ENCODE data around the gene TMEM125.
A peak's percentile ranks its signal among the peaks of the same experiment; 100 is the strongest.

The TMEM125 gene

DNA sequence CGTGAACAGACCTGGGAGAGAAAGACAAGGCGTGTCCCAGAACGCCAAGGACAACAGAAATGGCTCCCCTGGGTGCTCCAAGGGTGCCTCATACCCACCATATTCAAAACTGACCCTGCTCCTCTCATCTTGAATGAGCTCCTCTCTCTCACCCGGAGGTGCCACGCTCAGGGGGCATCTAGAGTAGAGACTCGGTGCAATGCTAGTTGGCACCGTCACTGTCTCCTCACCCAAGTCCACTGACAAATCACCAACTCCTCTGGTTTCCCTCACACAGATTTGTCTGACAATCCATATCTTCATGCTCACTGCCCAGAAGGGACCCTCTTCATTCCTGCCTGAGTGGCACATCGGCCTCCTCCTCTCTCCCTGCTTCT lies 5.0 kb downstream of the TMEM125 start:
- DNase-seq = no peak

DNA sequence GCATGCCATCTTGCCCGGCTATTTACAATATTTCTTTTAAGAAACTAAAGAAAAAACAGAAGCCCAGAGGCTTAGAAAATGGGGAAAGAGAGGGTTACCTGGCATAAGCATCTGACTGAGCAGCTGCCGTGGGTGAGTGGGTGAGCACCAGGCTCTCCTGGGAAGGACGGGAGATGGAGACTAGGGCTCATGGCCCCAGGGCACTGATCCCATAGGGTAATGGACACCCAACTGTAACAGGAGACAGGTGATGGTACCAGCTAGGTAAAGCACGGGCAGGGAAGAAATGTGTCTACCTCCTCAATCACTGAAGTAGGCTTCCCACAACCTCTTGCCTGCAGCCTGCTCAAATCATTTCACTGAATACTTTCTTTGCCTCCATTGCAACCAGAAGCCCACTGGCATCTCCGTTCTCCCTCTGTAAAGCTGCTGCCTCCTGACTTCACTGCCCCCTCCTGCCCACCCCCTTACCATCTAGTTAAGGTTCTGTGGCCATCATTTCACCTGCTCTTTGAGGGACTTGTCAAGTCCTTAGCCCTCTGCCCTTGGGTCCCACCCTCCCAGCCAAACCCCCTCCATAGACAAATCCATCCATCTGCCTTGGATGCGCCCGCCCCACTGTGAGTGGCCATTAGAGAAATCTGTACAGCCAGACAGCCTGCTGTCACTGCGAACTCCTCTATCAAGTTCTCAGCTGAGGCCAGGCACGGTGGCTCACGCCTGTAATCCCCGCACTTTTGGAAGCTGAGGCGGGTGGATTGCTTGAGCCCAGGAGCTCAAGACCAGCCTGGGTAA lies 6.2 kb downstream of the TMEM125 start:
- DNase-seq = no peak

DNA sequence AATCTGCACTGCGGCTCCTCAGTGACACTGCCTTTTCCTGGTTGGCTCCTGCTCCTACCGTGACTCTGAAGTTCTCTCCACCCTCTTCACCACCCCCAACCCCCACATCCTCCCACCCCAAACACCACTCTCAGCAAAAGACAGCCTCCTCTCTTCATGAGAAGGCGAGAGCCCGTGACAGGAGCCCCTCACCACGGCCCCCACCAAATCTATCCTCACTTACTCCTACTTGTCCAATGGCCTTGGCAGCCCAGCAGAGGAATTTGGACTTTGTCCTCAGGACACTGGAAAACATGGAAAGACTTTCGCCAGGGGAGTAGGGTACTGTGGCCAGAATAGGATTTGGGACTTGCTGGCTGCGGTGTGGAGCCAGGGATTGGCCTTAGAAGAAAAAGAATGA lies 6.9 kb downstream of the TMEM125 start:
- DNase-seq = no peak

DNA sequence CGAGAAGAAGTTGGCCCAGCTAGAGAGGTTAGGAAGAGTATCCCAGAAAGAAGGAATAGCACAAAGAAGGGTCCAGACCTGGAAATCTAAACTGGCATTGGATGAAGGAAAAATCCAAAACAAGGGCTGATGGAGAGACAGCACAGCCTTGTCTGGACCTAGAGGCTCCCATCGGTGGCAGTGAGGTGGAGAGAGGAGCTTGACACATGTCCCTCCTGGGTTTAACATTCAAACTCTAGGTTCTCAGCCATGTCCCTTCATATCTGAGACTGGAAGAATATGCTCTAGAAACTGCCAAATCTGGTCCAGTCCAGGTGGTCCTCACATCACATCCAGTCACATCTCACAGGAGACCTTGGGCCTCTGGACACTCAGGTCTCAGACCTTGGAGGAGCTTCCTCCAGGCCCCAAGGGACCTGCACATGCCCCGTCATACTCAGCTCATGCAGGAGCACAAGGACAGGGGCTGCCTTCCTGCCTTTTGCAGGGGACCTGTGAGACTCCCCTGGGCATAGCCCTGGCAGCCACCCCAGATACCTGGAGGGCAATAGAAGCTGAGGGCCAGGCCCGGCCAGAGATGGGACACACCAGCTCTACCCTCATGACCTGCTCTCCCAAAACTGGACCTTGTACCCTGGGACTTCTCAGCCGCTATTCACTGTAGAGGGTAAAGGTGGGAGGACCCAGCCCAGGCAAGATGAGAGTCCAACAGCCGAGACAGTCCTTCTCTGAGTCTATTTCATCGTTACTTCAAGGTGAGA lies 7.5 kb downstream of the TMEM125 start:
- no peak for DNase-seq

DNA sequence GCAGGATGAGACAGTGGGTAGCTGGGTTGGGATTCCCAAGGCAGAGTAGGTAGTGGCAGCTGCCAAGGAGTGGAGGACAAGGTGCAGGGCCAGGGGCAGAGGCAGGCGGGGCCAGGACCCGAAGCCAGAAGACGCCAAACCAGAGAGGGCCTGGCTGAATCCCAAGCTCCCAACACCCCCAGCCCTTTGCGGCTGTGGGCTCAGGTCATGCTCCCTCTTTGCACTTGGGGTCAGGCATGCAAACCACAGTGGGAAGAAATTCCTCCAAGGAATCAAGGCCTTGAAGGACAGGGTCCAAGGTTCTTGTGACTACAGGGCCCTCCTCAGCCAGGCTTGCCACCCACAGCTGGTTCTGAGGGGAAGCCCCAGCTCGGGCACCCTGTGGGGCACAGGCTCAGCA lies 9.4 kb downstream of the TMEM125 start:
- no peak for DNase-seq

DNA sequence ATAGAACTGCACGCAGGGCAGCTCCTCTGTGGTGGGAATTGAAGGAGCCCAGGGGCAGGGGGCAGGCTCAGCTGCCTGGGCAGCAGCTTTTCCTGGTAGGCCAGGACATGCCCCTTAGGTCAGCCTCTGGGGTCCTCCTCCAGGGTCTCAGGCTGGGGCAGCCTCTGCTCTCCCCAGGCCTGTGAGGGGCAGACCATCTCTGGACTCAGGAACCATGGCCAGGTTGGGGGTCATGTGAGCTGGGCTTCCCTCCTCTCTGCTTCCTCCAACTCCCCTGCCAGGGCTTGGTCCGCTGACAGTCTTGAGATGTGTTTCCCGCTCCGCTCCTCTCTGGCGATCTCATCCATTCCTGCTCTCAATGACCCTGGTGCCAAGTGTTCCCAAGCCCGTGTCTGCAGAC lies 9.9 kb downstream of the TMEM125 start:
- DNase-seq = no peak

DNA sequence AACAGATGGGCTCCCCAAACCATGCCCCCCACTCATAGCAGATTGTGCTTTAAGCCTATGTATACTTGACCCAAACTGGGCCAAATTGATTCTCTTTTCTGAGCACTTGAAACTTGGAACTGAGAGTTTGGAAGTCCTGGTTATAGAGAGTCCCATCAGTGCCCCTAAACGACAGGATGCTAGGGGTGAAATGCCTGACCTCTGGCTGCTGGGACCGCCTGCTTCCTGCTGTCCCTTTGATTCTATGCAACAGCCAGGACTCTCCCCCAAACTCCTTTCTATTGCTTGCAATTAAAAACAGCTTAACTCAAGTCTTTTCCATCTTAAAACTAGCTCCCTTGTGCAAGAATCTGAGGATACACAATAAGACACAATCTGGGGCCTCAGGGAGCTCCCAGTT lies 10.9 kb downstream of the TMEM125 start:
- DNase-seq = no peak

DNA sequence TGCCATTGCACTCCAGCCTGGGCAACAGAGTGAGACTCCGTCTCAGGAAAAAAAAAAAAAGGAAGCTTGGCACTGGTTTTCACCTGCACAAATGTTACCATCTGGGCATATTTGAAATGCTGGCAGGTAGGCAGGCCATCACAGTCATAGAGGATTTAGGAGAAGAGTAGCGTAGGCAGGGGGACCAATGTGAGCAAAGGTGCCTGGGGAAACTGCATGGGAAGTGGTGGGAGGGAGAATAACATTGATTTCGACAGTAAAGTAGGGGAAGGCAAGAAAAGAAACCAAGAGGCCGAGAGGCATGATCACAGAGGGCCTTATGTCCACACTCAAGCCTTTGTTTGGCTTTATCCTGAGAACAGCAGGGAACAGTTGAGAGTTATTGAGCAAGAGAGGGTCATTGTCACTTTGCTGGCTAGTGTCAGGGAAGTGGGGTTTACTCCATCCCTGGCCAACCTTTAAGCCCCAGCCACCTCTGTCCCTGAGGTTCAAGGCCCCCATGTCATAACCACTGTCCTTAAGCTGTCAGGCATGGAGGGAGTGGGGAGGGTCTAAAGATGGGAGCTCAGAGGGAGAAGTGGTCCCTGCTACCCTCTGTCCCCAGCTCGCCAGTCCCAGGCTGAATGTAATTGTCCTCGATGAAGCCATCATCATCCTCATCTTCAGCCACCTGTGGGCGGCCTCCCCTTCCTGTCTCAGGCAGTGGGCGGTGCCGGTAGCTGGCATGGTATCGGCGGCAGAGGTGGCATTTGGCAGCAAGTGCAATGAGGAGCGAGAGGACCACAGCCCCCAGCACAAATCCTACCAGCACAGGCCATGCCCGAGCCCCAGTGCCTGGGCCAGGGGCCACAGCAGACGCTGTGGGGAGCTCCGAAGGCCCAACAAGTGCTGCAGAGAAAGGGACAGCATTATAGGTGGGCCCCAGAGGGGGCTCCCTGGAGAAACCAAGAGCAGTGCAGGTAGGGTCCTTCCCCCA lies 12.7 kb downstream of the TMEM125 start:
- no peak for DNase-seq

DNA sequence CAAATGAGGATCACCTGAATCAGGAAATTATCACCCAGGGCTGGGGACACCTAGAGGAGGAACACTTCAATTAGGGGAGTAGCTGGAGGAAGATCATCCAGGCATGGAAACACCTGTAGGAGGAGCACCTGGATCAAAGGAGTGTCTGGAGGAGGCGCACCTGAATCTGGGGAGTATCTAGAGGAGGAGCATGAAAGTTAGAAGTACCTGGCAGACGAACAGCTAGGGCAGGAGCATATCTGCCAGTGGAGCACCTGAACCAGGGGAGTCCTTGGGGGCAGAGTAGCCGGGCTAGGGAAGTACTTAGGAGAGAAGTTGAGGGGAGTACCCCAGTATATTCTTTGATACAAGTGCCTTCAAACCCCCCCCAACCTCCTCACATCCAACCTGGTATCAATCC lies 14.3 kb downstream of the TMEM125 start:
- peak; percentile 40 for DNase-seq

DNA sequence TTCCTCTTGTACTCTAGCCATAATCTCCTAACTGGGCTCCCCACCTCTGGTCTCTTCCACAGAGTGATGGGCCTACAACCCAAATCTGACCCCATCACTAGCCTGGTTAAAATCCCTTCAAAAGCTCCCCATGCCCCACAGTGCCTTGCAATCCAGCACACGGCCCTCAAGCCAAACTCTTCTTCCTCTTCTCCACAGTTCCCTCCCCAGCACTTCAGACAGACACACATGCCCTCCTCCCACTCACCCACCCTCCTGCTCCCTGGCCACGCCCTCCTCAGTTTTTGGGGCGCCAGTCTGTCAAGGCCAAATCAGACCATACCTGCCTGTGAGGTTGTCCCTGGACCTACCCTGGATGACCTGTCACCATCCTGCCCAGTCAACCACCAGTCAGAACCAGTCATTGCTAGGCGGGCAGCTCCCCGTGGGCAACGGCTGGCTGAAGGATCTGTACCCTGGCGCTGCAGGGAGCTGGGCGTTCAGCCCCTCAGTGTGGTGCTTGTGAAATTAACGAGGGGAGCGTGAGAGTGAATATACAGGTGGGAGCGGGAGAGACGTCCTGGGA lies 14.8 kb downstream of the TMEM125 start:
- peak; percentile 68 for DNase-seq

DNA sequence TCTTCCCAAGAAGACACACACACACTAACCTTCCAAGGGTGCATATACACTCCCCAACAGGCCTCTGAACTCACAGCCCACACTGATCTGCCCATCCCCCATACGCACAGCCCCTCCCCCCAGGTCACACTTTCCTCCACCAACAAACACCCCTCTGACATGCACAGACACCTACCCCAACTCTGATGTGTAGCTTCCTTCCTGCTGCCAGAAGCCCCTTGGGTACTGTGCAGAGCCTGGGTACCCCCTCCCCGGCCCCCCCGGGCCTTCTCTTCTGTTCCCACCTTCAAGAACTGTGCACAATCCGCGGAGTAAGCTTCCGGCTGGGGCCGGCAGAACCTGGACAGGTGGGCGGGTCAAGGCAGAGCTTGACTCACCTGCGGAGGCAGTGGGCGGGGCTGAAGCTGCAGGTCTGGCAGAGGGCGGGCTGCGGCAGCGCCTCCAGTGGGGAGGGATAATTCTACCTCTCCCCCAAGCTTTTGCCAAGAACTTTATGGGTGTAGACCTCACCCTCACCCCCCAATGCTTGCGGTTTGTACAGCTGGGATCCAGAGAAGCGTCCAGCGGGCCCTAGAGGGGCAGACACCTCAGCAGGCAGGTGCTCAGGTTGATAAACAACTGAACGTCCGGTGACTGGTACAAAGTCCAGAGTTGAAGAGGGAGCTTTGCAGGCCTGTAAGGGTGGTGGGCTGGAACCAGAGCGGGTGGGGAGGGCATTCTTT lies 15.6 kb downstream of the TMEM125 start, which contains the start of gene C1orf210:
C1orf210 (minus strand) TSS at position 313 of the 722 bp plus-strand sequence. CDS start 2,311 bp downstream, outside the sequence.
- peak; percentile 99 for DNase-seq

DNA sequence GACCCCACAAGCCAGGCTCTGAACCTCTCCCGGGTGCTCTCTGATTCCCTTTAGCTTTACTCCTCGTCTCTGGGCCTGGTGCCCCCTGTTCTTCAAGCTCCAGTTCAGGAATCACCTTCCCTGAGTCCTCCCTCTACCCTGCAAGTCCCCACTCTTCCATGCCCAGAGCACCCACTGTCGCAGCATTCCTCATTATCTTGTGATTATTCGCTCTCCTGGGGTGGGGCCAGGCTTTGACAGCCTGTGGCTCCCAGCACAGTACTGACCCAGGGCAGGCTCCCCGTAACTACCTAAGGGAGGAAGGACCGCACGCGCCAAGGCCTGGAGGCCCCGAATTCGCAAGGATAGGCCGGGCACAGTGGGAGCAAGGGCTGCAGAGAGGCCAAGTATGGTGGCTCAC lies 16.3 kb downstream of the TMEM125 start:
- no peak for DNase-seq

DNA sequence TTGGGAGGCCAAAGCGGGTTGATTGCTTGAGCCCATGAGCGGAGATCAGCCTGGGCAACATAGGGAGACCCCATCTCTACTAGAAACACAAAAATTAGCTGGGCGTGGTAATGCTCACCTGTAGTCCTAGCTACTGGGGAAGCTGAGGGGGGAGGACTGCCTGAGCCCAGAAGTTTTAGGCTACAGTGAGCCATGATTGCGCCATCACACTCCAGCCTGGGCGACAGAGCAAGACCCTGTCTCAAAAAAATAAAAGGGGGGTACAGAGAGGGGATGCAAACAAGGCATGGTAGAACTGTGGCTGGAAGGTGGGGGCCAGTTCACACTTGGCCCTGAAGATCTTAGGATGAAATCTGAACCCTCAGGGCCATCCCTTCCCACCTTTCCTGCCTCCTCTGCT lies 16.8 kb downstream of the TMEM125 start:
- no peak for DNase-seq

DNA sequence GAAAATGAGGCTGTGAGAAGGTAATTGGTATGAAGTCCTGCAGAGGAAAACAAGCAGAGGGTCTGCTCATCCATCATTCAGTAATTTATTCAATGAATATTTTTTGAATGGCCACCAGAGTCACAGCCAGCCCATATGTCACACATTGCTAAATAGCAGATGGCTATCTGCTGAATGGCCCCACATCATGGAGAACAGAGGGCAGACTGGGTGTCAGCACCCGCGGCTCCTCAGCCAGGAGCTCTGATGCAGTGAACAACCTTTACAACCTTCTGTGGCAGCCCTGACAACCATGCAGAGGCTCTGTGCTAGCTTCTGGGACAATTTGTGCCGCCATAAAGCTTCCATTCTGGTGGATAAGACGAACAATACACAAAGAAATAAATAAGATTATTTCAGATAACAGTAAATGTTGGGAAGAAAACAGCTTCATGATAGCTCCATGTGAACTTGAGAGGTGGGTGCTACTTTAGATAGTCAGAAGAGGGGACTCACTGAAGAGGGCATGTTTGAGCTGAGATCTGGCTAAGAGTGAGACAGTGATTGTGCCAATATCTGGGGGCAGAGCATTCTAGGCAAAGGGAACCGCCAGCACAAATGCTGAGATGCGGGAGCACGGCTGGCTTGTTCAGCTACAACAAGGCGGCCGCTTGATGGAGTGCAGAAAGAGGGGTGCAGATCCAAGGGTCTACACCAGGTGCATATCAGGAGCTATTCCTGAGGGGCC lies 18.4 kb downstream of the TMEM125 start:
- DNase-seq = no peak

DNA sequence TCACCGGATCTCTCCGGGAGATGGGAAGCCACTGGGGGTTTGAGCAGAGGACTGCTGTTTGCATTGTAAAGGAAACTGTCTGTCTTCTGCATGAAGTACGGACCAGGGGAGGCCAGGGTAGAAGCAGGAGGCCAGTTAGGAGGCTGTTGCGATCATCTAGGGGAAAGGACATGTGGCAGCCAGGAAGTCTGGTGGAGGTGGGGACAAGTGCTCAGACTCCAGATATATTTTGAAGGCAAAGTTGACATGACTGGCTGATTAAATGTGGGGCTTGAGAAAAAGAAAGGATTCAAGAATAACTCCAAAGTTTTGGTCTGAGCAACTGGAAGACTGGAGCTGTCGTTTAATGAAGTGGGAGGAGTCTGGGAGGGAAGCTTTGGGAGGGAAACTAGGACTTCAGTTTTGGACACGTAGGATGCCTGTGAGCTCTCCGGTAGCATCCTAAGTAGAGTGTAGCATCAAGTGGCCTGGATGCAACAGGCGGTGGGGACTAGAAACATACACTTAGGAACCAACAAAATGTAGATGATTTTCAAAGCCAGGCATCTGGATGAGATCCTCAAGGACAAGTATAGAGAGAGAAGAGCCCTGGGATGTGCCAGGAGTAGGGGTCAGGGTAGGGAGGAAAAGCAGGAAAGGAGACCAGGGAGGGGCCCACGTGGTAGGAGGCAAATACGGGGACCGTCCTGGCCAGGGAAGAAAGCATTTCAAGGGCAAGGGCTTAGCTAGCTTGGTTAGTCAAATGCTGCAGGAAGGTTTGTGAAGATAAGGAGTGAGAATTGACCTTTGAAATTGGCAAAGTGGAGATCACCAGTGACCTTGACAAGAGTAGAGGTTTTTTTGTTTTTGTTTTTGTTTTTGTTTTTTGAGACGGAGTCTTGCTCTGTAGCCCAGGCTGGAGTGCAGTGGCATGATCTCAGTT lies 19.3 kb downstream of the TMEM125 start:
- no peak for DNase-seq

DNA sequence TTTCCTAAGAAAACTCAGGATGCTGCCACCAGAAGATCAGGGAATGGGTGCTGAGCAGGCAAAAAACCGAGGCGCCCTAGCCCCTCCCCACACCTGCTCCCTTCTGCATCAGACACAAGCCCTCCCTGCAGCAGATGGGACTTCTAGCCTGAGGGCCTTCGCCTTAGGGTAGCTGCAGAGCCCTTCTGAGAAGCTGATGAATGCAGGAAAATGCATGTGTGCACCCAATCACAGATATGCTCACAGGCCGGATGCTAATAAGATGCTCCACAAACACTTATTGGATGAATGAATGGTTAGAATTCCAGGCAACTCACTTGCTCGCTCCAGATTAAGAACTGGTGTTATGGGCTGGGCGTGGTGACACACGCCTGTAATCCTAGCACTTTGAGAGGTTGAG lies 22.4 kb downstream of the TMEM125 start:
- no peak for DNase-seq

DNA sequence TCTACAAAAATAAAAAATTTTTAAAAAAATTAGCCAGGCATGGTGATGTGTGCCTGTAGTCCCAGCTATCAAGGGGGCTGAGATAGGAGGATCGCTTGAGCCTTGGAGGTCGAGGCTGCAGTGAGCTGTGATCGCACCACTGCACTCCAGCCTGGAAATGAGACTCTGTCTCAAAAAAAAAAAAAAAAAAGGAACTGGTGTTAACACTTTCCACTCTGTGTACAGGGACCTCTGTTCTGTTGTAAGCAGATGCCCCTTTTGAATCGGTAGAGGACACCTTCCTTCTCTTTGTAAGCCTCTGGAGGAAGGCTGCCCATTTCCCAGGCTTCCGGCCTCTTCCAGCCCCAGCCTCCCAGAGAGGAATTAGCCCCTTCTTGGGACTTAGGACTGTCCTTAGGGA lies 22.9 kb downstream of the TMEM125 start:
- DNase-seq = no peak

DNA sequence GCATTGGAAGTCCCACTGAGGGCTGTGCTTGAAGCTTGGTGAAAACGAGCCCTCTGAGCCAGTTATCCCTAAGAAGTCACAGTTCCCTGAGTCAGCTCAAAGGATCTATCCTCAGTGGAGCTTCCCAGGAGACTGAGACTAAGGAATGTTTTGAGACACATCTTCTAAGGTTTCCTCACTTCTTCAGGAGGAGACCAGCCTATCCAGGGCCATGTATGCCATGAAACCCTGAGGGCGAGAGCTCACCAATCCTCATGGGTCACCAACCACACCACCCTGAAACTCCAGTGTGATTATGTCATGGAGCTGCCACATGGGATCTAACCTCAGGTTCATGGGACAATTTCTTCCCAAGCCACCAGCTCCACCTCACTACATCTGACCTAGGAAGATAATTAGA lies 23.4 kb downstream of the TMEM125 start:
- no peak for DNase-seq

DNA sequence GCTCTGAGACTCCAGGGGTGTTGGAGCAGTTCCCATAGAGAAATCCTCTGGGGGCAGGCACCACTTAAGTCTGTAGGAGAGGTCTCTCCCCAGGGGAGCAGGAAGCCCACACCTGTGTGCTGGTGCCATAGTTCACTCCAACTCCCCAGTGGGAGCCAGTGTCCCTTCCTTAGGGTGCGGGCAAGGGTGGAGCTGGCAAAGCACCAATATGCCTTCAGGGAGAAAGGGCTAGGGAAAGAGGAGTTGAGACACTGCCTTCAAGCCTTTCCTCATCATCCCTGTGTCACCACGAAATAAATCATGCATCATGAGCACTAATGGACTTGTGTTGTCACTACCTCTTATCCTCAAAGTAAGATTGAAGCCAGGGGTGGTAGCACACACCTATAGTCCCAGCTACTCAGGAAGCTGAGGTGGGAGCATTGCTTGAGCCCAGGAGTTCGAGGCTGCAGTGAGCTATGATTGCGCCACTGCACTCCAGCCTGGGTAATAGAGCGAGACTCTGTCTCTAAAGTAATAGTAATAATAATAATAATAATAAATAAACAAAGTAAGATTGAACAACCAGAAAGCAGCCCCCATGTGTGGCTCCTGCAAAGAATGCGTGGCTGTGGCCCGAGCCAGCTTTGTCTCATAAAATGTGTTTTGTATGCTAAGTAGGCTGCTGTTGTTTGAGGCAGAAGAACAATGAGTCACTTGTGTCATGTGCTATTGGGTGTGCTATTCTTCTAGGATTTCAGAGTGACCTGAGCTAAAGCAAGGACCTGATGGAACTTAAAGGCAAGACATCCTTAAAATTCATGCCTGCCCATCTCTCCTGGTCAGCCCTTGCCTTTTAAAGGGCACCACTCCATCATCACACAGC lies 24.3 kb downstream of the TMEM125 start:
- peak; percentile 38 for DNase-seq

Measured in DMS53 (cell line).